Panc1 (cell line): ENCODE data around the gene CCDC178. TPM values are rescaled to one million over a fixed set of nuclear protein-coding genes. Genes with fewer than 3 reads are reported as not detected.

ENCODE experiments used
- ATAC-seq: fragments of 200-7000 bp; cut with Tn5 transposase; 2 replicates; pipeline ENCODE4 v1.9.1; 2020; ENCODE audit warnings: mild to moderate bottlenecking, moderate library complexity
- BruUV-seq: library from RNA; stranded (reverse); fragments of 400-500 nt; replicated peaks from 2 replicates; lab custom pipeline; 2021; lab: Mats Ljungman, UMichigan
- CTCF ChIA-PET: fragments of 300-600 bp; sonication (Branson Sonifier 250); formaldehyde crosslinking; loops from one replicate; lab custom pipeline; 2022; ENCODE audit warnings: antibody characterized with exemption; lab: Charles Lee
- POLR2A ChIA-PET: fragments of 300-600 bp; sonication (Branson Sonifier 250); formaldehyde crosslinking; loops from one replicate; lab custom pipeline; 2022; ENCODE audit warnings: antibody characterized with exemption; lab: Charles Lee
- DNase-seq: peaks from one replicate; pipeline ENCODE4 v3.0.0-alpha.2; 2010; ENCODE audit warnings: low read depth, low spot score
- H3K27ac ChIP-seq: 2 replicates; pipeline ENCODE4 v1.5.1; 2011; ENCODE audit warnings: mild to moderate bottlenecking, low read length, inconsistent platforms
- H3K27me3 ChIP-seq: fragments of 200-500 bp; sonication (Bioruptor generic); 2 replicates; pipeline ENCODE4 v1.6.0; 2014; ENCODE audit warnings: low read length, inconsistent platforms; ENCODE audit not compliant: control insufficient read depth, insufficient read depth
- H3K36me3 ChIP-seq: fragments of 200-500 bp; sonication (Bioruptor generic); 2 replicates; pipeline ENCODE4 v1.5.1; 2014; ENCODE audit warnings: inconsistent platforms, mild to moderate bottlenecking, low read length, moderate library complexity; ENCODE audit not compliant: control insufficient read depth, insufficient read depth
- H3K4me1 ChIP-seq: 2 replicates; pipeline ENCODE4 v1.5.1; 2011; ENCODE audit warnings: inconsistent platforms, mild to moderate bottlenecking, low read length, moderate library complexity; ENCODE audit not compliant: control insufficient read depth, insufficient read depth
- H3K4me3 ChIP-seq, 2 experiments: 2 replicates each; pipeline ENCODE4 v1.5.1; 2011 to 2012; ENCODE audit warnings: low read depth in 2 of 2, low read length in 2 of 2, mild to moderate bottlenecking in 2 of 2, inconsistent platforms in 1 of 2, moderate library complexity in 1 of 2
- H3K9me3 ChIP-seq: fragments of 200-500 bp; sonication (Bioruptor generic); 2 replicates; pipeline ENCODE4 v1.5.1; 2014; ENCODE audit warnings: low read depth, mild to moderate bottlenecking, inconsistent platforms, low read length, moderate library complexity; ENCODE audit not compliant: control insufficient read depth, insufficient read depth
- POLR2AphosphoS5 ChIP-seq: IDR thresholded peaks from 2 replicates; pipeline ENCODE4 v1.6.1; 2012; ENCODE audit warnings: mild to moderate bottlenecking, low read depth, low read length, moderate library complexity
- SIN3A ChIP-seq: IDR thresholded peaks from 2 replicates; pipeline ENCODE4 v1.6.1; 2012; ENCODE audit warnings: low read depth, mild to moderate bottlenecking, low read length, moderate library complexity, borderline replicate concordance; ENCODE audit not compliant: insufficient read depth
- TCF7L2 ChIP-seq: IDR thresholded peaks from 2 replicates; pipeline ENCODE4 v1.6.1; 2011; ENCODE audit warnings: mild to moderate bottlenecking, low read depth, low read length, inconsistent platforms
- in situ Hi-C: cut with HindIII; loops from 2 replicates; pipeline ENCODE4 v1.10.0; 2016; ENCODE audit warnings: low sequenced_read_pairs, low pct_unique_long_range_greater_than_20kb
- intact Hi-C: fragments of 100-400 bp; cut with micrococcal nuclease; formaldehyde crosslinking; loops from one replicate; pipeline ENCODE4 v1.10.0; 2022; ENCODE audit not compliant: unreplicated experiment
- total RNA-seq: library from RNA; stranded (reverse); gene quantifications from one replicate; pipeline ENCODE4 v1.2.1, GENCODE V29; 2021; ENCODE audit not compliant: unreplicated experiment
- TF ChIP-seq, protein P1 (sequence below), 2 experiments: IDR thresholded peaks; 2 replicates each; pipeline ENCODE4 v1.6.1; 2011 to 2012; ENCODE audit warnings: low read depth in 2 of 2, control low read depth in 1 of 2, low read length in 1 of 2, mild to moderate bottlenecking in 1 of 2, moderate library complexity in 1 of 2; ENCODE audit not compliant: insufficient read depth in 1 of 2
- TF ChIP-seq, protein P2 (sequence below): fragments of 450-650 bp; IDR thresholded peaks from 2 replicates; pipeline ENCODE4 v1.5.1; 2017; ENCODE audit warnings: mild to moderate bottlenecking

The CCDC178 gene
- total RNA-seq, 1 experiment from 2014 or later = not detected

DNA sequence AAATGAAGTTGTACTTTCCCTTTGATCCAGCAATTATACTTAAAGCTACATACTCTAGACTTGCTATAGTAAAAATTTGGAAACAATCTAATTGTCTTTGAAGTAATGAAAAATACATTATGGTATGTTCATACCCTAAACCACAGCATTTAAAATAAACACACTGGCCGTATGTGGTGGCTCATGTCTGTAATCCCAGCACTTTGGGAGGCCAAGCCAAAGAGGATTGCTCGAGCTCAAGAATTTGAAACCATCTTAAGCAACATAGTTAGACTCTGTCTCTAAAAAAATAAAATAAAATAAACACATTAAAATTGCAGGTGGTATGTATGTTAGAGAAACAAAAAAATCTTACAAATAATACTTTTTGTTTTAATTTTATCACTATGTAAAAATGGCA lies 459.6 kb downstream of the CCDC178 start:
- no TSS peak for BruUV-seq
- POLR2A ChIA-PET = interaction anchor here (0.6 to 0.7 kb wide), 2 partner anchors 82 to 200 kb away, joined by 3 to 7 read pairs; no protein-coding TSS in a partner anchor

DNA sequence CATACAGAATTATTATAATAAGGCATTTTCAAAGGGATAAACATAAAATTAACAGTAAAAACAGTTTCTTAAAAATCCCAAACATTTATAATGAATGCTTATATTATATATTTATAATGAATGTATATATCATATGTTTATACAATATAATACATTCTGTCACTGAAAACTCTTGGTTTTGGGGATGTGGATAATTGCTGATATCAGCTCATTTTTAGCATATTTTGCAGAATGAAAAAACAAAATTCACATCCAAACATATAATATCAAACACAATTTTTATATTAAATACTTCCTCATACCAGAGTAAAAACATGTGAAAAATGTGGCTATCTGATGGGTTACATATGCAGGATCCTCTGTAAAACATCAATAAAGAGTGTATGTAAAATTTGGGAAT lies 465.0 kb downstream of the CCDC178 start:
- DNase-seq = no peak
- no peak overlapping the region for H3K4me3 ChIP-seq
- no peaks in the 10 kb centered on the region for H3K27me3 ChIP-seq
- in situ Hi-C loops = no loop called here
- no peak overlapping the region for H3K27ac ChIP-seq
- H3K36me3 ChIP-seq = no peaks in the 10 kb centered on the region
- no peaks in the 10 kb centered on the region for H3K4me1 ChIP-seq
- no TSS peak for BruUV-seq
- POLR2A ChIA-PET = no interaction called here
- ATAC-seq = no peak
- TF ChIP-seq, protein P1, sequence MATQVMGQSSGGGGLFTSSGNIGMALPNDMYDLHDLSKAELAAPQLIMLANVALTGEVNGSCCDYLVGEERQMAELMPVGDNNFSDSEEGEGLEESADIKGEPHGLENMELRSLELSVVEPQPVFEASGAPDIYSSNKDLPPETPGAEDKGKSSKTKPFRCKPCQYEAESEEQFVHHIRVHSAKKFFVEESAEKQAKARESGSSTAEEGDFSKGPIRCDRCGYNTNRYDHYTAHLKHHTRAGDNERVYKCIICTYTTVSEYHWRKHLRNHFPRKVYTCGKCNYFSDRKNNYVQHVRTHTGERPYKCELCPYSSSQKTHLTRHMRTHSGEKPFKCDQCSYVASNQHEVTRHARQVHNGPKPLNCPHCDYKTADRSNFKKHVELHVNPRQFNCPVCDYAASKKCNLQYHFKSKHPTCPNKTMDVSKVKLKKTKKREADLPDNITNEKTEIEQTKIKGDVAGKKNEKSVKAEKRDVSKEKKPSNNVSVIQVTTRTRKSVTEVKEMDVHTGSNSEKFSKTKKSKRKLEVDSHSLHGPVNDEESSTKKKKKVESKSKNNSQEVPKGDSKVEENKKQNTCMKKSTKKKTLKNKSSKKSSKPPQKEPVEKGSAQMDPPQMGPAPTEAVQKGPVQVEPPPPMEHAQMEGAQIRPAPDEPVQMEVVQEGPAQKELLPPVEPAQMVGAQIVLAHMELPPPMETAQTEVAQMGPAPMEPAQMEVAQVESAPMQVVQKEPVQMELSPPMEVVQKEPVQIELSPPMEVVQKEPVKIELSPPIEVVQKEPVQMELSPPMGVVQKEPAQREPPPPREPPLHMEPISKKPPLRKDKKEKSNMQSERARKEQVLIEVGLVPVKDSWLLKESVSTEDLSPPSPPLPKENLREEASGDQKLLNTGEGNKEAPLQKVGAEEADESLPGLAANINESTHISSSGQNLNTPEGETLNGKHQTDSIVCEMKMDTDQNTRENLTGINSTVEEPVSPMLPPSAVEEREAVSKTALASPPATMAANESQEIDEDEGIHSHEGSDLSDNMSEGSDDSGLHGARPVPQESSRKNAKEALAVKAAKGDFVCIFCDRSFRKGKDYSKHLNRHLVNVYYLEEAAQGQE (IDR thresholded peaks at IDR 0.05; ENCODE audit: insufficient read depth in 1 of 2, low read depth in 2 of 2, low read length in 1 of 2) = no peak
- TF ChIP-seq POLR2AphosphoS5 (no peak), TCF7L2 (no peak)
- H3K9me3 ChIP-seq = no peaks in the 10 kb centered on the region
- intact Hi-C loops = no loop called here
- CTCF ChIA-PET = no interaction called here

More for the DNA sequence above, 459.6 kb downstream of the CCDC178 start:
- no peaks in the 10 kb centered on the region for H3K9me3 ChIP-seq
- TF ChIP-seq POLR2AphosphoS5 = no peak
- no peak for TF ChIP-seq TCF7L2
- no peak for TF ChIP-seq SIN3A
- TF ChIP-seq, protein P1 (IDR thresholded peaks at IDR 0.05; ENCODE audit: insufficient read depth in 1 of 2, low read depth in 2 of 2, low read length in 1 of 2) = no peak
- TF ChIP-seq, protein P2, sequence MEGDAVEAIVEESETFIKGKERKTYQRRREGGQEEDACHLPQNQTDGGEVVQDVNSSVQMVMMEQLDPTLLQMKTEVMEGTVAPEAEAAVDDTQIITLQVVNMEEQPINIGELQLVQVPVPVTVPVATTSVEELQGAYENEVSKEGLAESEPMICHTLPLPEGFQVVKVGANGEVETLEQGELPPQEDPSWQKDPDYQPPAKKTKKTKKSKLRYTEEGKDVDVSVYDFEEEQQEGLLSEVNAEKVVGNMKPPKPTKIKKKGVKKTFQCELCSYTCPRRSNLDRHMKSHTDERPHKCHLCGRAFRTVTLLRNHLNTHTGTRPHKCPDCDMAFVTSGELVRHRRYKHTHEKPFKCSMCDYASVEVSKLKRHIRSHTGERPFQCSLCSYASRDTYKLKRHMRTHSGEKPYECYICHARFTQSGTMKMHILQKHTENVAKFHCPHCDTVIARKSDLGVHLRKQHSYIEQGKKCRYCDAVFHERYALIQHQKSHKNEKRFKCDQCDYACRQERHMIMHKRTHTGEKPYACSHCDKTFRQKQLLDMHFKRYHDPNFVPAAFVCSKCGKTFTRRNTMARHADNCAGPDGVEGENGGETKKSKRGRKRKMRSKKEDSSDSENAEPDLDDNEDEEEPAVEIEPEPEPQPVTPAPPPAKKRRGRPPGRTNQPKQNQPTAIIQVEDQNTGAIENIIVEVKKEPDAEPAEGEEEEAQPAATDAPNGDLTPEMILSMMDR = no peak
- no peaks in the 10 kb centered on the region; the same call in 1 of the 2 replicates for H3K36me3 ChIP-seq
- H3K4me1 ChIP-seq = no peaks in the 10 kb centered on the region
- CTCF ChIA-PET = no interaction called here
- intact Hi-C loops (no loop called here), in situ Hi-C loops (no loop called here)
- no peak for ATAC-seq
- DNase-seq = no peak
- no peak overlapping the region for H3K27ac ChIP-seq
- H3K27me3 ChIP-seq = no peaks in the 10 kb centered on the region
- H3K4me3 ChIP-seq = no peak overlapping the region
